ENCODE results near the gene VPREB3.

DNA sequence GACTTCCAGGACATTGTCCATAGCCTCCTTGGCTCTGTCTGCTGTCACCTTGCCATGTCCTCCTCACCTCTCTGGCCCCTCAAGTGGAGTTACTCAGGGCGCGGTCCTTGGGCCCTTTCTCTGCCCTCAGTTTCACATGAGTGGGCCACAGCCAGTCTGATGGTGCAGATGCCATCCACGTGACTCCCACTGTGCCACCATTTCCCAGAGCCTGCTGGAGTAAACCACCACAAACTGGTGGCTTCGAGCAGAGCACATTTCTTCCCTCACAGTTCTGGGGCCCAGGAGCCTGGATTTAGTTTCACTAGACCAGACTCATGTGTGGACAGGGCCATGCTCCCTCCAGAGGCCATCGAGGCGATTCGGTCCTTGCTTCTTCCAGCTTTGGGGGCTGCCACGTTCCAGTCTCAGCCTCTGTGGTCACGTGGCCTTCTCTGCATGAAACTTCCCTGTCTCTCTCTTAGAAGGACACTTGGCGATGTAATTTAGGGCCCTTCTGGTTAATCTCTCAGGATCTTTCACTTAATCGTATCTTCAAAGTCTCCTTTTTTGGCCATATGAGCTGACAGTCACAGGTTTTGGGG lies 47.1 kb upstream of the VPREB3 start:
- no peak for TF ChIP-seq CTCF (IDR thresholded peaks at IDR 0.05)
- TF ChIP-seq POLR2A (IDR thresholded peaks at IDR 0.05) = no peak
